ENCODE data around the gene ZNF98. TPM values are rescaled to one million over a fixed set of nuclear protein-coding genes. Genes with fewer than 3 reads are reported as not detected.

ZNF98 gene
- polyA plus RNA-seq, 2 of the 4 experiments (the other 2 are of a cell fraction), result not detected

DNA sequence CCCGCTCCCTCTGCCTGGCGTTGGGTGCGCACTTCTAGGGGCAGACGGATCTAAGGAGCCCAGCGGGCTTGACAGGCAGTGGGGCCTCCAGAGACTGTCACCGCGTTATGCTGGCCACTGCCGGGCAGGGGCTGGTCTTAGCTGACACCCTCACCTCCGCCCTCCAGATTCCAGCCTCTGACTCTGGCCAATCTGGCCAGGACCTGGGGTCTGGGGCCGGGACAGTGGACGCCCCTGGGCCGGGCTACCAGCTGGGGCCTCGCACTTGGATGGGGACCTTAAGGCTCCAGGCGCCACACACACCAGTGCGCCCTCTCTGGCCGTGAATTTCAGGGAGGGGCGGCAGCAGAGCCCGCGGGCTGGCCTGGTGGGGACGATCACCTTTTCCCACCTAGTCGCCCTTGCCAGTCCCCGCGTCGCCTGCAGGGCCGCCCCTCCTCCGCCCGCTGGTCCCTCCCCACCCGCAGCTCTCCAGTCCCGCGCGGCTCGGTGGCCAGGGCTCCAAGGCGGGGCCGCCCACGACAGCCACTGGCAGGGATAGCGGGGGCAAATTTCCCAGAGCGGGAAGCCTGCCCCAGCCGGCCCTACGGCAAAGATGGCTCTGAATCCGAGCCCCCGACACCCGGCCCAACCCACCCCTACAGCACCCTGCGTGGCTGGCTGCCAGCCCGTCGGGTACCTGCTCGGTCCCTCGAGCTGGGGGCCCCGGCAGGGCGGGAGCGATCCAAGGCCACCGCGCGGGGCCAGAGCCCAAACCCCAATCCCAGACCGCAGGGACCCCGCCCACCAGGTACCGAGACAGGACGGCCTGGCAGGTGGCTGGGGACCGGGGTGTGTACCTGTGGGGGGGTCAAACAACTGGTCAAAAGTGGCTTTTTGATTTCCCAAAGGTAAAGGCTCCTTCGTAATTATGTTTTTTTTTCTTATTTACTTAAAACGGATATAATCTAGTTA lies 6.1 kb upstream of the ZNF98 start (continued):
- no peak for TF ChIP-seq CHD4 (IDR thresholded peaks at IDR 0.05; ENCODE audit: borderline replicate concordance)
- TF ChIP-seq ZNF302 (CRISPR knock-in tag; IDR thresholded peaks at IDR 0.05), result no peak

- CTCF ChIA-PET, result no interaction called here
- TF ChIP-seq JUN (IDR thresholded peaks at IDR 0.05) (no peak), NR3C1 (IDR thresholded peaks at IDR 0.05) (no peak), NFE2L2 (conservative IDR thresholded peaks at IDR 0.05; ENCODE audit: low read length) (no peak), RAD21 (conservative IDR thresholded peaks at IDR 0.05 in 1 of 2, IDR thresholded peaks at IDR 0.05 in 1 of 2) (no peak), CHD4 (IDR thresholded peaks at IDR 0.05; ENCODE audit: borderline replicate concordance) (no peak), PBX3 (IDR thresholded peaks at IDR 0.05) (no peak), HMGXB4 (CRISPR knock-in tag; IDR thresholded peaks at IDR 0.05; ENCODE audit: borderline replicate concordance) (no peak), TFCP2L1 (CRISPR knock-in tag; IDR thresholded peaks at IDR 0.05) (no peak), HEYL (CRISPR knock-in tag; IDR thresholded peaks at IDR 0.05) (no peak), FOXS1 (CRISPR knock-in tag; IDR thresholded peaks at IDR 0.05) (no peak), ZC3H11A (IDR thresholded peaks at IDR 0.05) (no peak)
- TF ChIP-seq, protein P1, sequence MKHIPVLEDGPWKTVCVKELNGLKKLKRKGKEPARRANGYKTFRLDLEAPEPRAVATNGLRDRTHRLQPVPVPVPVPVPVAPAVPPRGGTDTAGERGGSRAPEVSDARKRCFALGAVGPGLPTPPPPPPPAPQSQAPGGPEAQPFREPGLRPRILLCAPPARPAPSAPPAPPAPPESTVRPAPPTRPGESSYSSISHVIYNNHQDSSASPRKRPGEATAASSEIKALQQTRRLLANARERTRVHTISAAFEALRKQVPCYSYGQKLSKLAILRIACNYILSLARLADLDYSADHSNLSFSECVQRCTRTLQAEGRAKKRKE (CRISPR knock-in tag; IDR thresholded peaks at IDR 0.05; ENCODE audit: low read depth), result no peak
- DNase-seq (ENCODE audit: low read depth in 1 of 2, low spot score in 1 of 2) (no peak), ATAC-seq (no peak), FAIRE-seq (no peak)
- Histone ChIP-seq H3K4me3 (no peak overlapping the region), H3K27ac (no peak overlapping the region), H3K4me2 (no peak overlapping the region), H3K9me3 (peaks cover 40% of the 10 kb centered on the region; the same call in 2 of the 3 replicates), H3K4me1 (no peaks in the 10 kb centered on the region)
- POLR2A ChIA-PET, result no interaction called here
- 27% methylated on average over 8 of the region's 19 CpGs for WGBS (ENCODE audit: missing lambda C conversion rate)
These were observed 5.4 kb upstream of the ZNF98 start for GRCh38 chr19:22427547-22427946.

- Histone ChIP-seq H3K27ac (no peak overlapping the region), H3K4me1 (no peaks in the 10 kb centered on the region), H3K4me3 (no peak overlapping the region), H3K4me2 (no peak overlapping the region), H3K9me3 (peaks cover 35% of the 10 kb centered on the region; the same call in 2 of the 3 replicates)
- ChIA-PET POLR2A (no interaction called here), CTCF (no interaction called here)
- DNase-seq (ENCODE audit: low read depth in 1 of 2, low spot score in 1 of 2), result no peak
- ATAC-seq, result no peak
- WGBS (ENCODE audit: missing lambda C conversion rate), result 5% methylated on average over 5 of the region's 8 CpGs
- no peak for FAIRE-seq
- no peak for TF ChIP-seq ZNF302 (CRISPR knock-in tag; IDR thresholded peaks at IDR 0.05)
These were observed 4.8 kb upstream of the ZNF98 start for GRCh38 chr19:22426901-22427300.

- WGBS (ENCODE audit: missing lambda C conversion rate), result 20% methylated on average over 20 of the region's 20 CpGs
- ATAC-seq (no peak), DNase-seq (ENCODE audit: low read depth in 1 of 2, low spot score in 1 of 2) (no peak), FAIRE-seq (no peak)
- H3K4me2 ChIP-seq, result no peak overlapping the region
- no peak overlapping the region for H3K4me3 ChIP-seq
- ChIA-PET CTCF (interaction anchor here (0.6 to 1.3 kb wide), 2 partner anchors 15 to 191 kb away, joined by 3 read pairs; no protein-coding TSS in a partner anchor), POLR2A (no interaction called here)
- H3K4me1 ChIP-seq, result no peaks in the 10 kb centered on the region
- H3K27ac ChIP-seq, result no peak overlapping the region
- H3K9me3 ChIP-seq, result peaks cover 14% of the 10 kb centered on the region; the same call in 2 of the 3 replicates
- TF ChIP-seq NFE2L2 (conservative IDR thresholded peaks at IDR 0.05; ENCODE audit: low read length), result no peak
- TF ChIP-seq PHF8 (IDR thresholded peaks at IDR 0.05; ENCODE audit: borderline replicate concordance, low read depth), result no peak
- TF ChIP-seq CBX2 (IDR thresholded peaks at IDR 0.05; ENCODE audit: borderline replicate concordance, low read depth), result no peak
- no peak for TF ChIP-seq ESRRA (IDR thresholded peaks at IDR 0.05; ENCODE audit: borderline replicate concordance, low read length)
- no peak for TF ChIP-seq POLR2A (IDR thresholded peaks at IDR 0.05; ENCODE audit: low read length)
- no peak for TF ChIP-seq POLR2AphosphoS2 (conservative IDR thresholded peaks at IDR 0.05; ENCODE audit: low read length)
- TF ChIP-seq ZC3H11A (IDR thresholded peaks at IDR 0.05), result no peak
- TF ChIP-seq CTCF (IDR thresholded peaks at IDR 0.05), result no peak
- TF ChIP-seq E2F6 (IDR thresholded peaks at IDR 0.05; ENCODE audit: borderline replicate concordance, low read depth), result no peak
- TF ChIP-seq EP300 (IDR thresholded peaks at IDR 0.05), result no peak
- TF ChIP-seq FOSB (CRISPR knock-in tag; IDR thresholded peaks at IDR 0.05), result no peak
- no peak for TF ChIP-seq CBX8 (IDR thresholded peaks at IDR 0.05)
- TF ChIP-seq NR3C1 (IDR thresholded peaks at IDR 0.05), result no peak
These were observed 349 bp downstream of the ZNF98 start for GRCh38 chr19:22421797-22422196.

All from A549 (cell line).